Renal pelvis (tissue), 12 donors: ENCODE results near the gene HAPLN1. TPM values are rescaled to one million over a fixed set of nuclear protein-coding genes. Genes with fewer than 3 reads are reported as not detected.
"Not testable (repeated sequence)": the region's sequence is repeated elsewhere in the genome, so short reads cannot be mapped to it uniquely, and the experiment has no call there.

Experiments
- DNase-seq: peaks from one replicate; pipeline ENCODE4 v3.0.0-alpha.2; 2013
- long read RNA-seq, 16 experiments: transcript quantifications; one replicate each; lab custom pipeline, GENCODE V29; 2026
- polyA plus RNA-seq, 3 donors: library from polyadenylated mRNA; unstranded; fragments of 120-200 nt; gene quantifications; one replicate each; pipeline ENCODE4 v1.2.1, GENCODE V29; 2013; ENCODE audit not compliant: insufficient read length in 3 of 3

Gene HAPLN1
- polyA plus RNA-seq = 1 to 10 TPM; 4.5 to 8.8 (median 5.8) TPM
- long read RNA-seq, donor 1, full-length matches to known transcripts = 4 of 4 reads
- long read RNA-seq, donor 1, partial matches to known transcripts = 0 of 4 reads
- long read RNA-seq, donor 1, other reads (novel, unspliced or antisense) = 0 of 4 reads
- long read RNA-seq, donor 2, full-length matches to known transcripts = 4 of 4 reads
- long read RNA-seq, donor 2, partial matches to known transcripts = 0 of 4 reads
- long read RNA-seq, donor 2, other reads (novel, unspliced or antisense) = 0 of 4 reads
- long read RNA-seq, donor 3 = 0 reads
- long read RNA-seq, donor 4, full-length matches to known transcripts = 4 of 4 reads
- long read RNA-seq, donor 4, partial matches to known transcripts = 0 of 4 reads
- long read RNA-seq, donor 4, other reads (novel, unspliced or antisense) = 0 of 4 reads
- long read RNA-seq, donor 5, full-length matches to known transcripts = 2 of 2 reads
- long read RNA-seq, donor 5, partial matches to known transcripts = 0 of 2 reads
- long read RNA-seq, donor 5, other reads (novel, unspliced or antisense) = 0 of 2 reads
- long read RNA-seq, donor 6, full-length matches to known transcripts = 1 of 1 reads
- long read RNA-seq, donor 6, partial matches to known transcripts = 0 of 1 reads
- long read RNA-seq, donor 6, other reads (novel, unspliced or antisense) = 0 of 1 reads
- long read RNA-seq, donor 7, full-length matches to known transcripts = 2 of 2 reads
- long read RNA-seq, donor 7, partial matches to known transcripts = 0 of 2 reads
- long read RNA-seq, donor 7, other reads (novel, unspliced or antisense) = 0 of 2 reads
- long read RNA-seq, donor 8, full-length matches to known transcripts = 3 of 3 reads
- long read RNA-seq, donor 8, partial matches to known transcripts = 0 of 3 reads
- long read RNA-seq, donor 8, other reads (novel, unspliced or antisense) = 0 of 3 reads
- long read RNA-seq, donor 9, full-length matches to known transcripts = 2 of 2 reads
- long read RNA-seq, donor 9, partial matches to known transcripts = 0 of 2 reads
- long read RNA-seq, donor 9, other reads (novel, unspliced or antisense) = 0 of 2 reads
- long read RNA-seq, donor 10 = 0 reads
- long read RNA-seq, donor 11, full-length matches to known transcripts = 2 of 2 reads
- long read RNA-seq, donor 11, partial matches to known transcripts = 0 of 2 reads
- long read RNA-seq, donor 11, other reads (novel, unspliced or antisense) = 0 of 2 reads
- long read RNA-seq, donor 12, full-length matches to known transcripts = 2 of 2 reads
- long read RNA-seq, donor 12, partial matches to known transcripts = 0 of 2 reads
- long read RNA-seq, donor 12, other reads (novel, unspliced or antisense) = 0 of 2 reads
- long read RNA-seq, donor 13 = 0 reads
- long read RNA-seq, donor 14, full-length matches to known transcripts = 2 of 2 reads
- long read RNA-seq, donor 14, partial matches to known transcripts = 0 of 2 reads
- long read RNA-seq, donor 14, other reads (novel, unspliced or antisense) = 0 of 2 reads
- long read RNA-seq, donor 15, full-length matches to known transcripts = 3 of 3 reads
- long read RNA-seq, donor 15, partial matches to known transcripts = 0 of 3 reads
- long read RNA-seq, donor 15, other reads (novel, unspliced or antisense) = 0 of 3 reads
- long read RNA-seq, donor 16, full-length matches to known transcripts = 2 of 2 reads
- long read RNA-seq, donor 16, partial matches to known transcripts = 0 of 2 reads
- long read RNA-seq, donor 16, other reads (novel, unspliced or antisense) = 0 of 2 reads

DNA sequence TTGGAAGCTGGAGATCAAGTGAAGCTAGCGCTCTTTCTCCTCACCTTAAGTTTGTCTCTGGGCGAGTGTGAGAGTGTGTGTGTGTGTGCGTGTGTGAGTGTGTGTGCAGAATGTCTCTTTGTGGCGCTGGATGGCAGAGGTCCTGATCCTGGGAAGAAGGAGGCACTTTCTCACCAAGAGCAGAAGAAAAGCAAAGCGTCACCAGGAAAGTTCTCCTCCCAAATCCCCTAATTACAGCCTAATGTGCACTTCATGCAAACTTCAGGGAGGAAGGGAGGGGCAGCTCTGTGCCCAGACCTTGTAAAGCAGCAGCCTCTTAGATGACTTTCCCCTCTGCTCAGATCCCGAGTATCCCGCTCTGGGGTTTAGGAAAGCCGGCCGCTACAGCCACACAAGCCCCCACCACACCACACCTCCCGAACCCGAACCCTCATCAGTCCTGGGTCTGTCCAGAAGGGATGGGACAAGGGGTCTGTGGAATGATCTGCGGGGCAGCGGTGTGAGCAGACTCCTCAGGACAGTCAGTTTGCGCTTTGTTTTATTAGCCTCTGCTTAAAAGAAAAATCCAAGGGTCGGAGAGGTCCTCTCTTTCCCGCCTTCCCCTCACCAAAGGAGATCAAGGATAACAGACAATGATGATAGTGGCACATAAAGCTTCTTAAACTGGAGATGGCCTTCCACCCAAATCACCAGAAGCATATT lies at the start of gene HAPLN1:
HAPLN1 (minus strand) TSS at position 20 of the 702 bp plus-strand sequence. CDS start 47,332 bp downstream, outside the sequence.
- peak; percentile 15 for DNase-seq

DNA sequence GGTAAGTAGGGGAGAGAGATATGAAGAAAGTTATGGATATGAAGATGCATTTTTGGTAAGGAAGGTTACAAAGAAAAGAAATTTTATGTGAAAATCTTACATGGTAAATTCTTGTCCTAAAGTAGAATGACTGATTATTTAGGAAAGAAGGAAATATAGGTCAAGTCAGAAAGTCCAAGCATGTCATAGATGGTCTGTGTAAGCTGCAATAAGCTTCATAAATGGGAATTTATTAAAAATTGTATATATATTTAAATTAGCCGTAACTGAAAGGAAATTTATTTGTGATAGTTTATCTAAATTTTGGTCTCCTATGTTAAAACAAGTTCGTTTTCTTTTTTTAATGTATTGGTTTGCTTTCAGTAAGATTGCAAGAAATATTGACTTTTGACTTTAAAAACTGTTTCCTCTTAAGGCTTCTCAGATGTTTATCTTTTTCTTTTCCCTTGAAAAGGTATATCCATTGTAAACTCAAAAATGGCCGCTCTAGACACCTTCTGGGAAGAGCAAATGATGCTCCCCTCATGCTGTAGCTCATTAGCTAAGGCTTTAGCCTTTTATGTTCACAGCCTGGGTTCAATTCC lies 46.8 kb upstream of the HAPLN1 start:
- DNase-seq = no peak

DNA sequence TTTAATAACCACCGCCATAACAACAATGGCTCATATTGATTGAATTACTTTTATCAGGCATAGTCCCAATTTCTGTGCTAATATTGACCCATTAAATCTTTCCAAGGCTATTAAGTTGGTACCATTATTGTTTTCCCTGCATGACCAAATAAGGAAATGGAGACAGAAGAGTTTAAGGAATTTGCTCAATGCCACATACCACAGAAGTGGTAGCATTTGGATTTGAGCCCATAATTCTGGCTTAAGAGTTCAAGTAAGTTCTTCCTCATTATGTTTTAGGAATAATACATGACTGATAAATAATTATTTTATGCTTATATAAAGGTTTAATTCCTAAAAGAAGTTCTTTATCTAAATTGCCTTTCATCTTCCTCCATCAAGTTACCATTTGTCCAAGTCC lies 43.4 kb upstream of the HAPLN1 start:
- DNase-seq = no peak

DNA sequence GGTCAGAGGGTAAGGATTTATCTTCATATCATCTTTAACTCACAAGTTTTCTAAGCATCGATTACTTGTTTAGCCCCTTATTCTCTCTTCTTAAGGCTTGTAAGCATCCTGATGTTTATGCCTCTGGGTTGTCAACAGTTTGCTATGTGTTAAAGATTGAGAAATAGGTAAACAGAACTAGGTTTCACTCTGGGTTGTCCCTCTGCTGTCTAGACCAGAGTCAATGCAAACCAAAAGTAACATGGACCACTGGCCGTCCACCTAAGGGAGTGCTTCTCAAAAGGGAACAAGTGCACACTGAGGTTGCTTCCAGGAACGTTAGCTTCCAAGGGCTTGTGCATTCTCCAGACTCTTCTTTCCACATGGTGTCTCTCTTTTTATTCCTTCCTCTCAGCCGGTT lies 39.9 kb upstream of the HAPLN1 start:
- no peak for DNase-seq

DNA sequence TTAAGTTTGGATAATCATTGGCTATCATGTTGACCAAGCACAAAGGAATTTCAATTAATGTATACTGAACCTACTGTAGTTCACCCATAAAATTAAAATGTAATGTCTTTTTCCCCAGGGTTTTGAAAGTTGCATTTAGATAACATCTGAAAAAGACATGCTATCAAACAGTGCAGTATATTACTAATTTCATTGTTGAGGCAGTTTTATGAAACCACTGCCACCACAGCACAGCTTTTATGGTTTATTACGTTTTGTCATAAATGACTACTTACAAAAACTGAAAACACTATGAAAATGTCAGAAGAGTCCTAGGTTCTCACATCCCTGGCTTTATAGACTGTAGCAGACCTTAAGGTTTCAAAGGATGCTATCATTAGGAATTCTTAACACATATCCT lies 32.0 kb upstream of the HAPLN1 start:
- no peak for DNase-seq

DNA sequence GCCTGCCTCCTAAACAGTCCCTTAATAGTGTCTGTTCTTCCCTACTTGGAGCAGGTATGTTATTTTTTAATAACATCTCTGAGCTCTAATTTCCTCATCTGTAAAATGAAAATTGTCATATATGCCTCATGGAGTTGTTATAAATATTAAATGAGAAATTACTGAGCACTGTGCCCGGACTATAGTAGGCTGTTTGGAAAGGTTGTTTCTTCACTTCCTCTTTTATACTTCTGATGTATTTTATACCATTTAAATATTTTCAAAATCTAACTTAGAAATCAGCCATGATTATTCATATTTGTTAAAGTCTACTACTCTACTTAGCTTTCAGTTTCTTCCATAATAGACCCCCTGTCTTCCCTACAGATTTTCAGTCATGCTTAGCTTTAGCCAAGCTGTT lies 30.5 kb upstream of the HAPLN1 start:
- no peak for DNase-seq

DNA sequence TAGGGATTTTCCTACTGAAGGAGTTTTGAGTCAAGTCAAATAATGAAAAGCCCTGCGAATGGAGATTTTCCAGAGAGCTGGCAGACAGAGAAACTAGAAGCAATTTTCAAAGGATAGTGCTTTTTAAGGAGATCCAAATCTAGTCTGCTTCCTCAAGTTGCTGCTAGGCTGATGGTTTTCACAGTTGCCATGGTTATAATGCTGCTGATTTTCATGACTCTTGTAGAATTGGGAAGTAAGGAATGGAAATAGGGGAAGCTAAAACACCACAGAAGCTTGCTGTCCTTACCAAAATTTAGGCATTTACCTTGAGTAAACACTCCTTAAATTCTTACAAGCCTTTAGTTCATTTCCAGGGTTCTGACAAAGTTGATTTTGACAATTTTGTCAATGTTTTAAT lies 30.1 kb upstream of the HAPLN1 start:
- DNase-seq = no peak

DNA sequence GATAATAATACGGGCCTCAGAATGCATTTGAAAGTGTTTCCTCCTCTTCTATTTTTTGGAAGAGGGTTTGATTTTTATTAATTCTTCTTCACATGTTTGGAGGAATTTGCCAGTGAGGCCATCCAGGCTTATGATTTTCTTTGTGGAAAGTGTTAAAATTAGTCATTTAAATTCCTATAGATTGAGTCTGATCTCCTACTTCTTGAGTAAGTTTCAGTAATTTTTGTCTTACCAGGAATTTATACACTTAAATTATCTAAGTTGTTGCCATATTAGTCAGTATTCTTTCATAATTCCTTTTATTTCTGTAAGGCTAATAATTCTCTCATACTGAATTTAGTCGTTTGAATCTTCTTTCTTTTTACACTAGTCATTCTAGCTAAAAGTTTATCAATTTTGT lies 25.2 kb upstream of the HAPLN1 start:
- DNase-seq = no peak

DNA sequence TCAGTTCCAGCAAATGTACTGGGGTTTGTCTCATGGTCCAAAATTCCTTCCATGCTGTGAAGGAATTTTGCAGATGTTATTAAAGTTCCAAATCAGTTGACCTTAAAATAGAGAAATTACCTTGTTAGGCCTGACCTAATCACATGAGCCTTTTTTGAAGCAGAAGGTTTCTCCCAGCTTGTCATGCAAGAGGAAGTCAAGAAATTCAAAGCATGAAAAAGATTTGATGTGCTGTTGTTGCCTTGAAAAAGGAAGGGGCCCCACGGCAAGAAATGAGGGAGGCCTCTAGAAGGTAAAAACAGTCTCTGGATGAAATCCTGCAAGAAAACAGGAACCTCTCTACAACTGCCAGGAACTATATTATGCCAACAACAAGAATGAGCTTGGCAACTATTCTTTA lies 24.2 kb upstream of the HAPLN1 start:
- no peak for DNase-seq

DNA sequence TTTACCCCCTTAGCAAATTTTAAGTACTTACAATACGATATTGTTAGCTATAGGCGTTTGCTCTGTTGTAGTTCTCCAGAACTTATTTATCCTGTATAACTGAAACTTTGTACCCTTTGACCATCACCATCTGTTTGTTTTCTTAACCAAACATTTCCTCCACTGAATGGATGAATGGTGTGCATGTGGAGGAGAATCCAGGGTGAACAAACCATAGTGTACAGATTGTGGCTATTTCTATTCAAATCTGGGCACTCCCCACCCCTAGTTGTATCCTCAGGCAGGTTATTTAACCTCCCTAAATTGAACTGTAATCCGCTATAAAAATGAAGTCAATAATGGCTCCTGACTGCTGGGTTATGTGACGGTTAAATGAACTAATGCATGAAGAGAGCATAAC lies 21.4 kb upstream of the HAPLN1 start:
- DNase-seq = no peak

DNA sequence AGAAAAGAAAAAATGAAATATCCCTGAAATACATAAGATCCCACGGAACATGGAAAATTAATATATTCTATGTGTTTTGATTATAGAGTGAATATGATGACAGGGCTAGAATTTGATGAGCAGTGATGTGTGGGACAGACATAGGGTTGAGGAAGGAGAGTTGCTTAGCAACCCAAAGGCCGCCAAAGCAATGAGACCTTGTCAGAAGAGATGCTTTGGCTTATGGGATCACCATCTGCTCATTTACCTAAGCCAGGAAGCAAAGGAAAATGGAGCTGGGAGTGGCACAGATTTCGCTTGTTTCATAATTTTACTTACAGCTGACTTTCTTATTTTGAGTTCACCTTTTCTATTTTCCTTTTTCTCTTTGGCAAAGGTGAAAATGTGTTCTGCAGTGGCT lies 20.9 kb upstream of the HAPLN1 start:
- no peak for DNase-seq

DNA sequence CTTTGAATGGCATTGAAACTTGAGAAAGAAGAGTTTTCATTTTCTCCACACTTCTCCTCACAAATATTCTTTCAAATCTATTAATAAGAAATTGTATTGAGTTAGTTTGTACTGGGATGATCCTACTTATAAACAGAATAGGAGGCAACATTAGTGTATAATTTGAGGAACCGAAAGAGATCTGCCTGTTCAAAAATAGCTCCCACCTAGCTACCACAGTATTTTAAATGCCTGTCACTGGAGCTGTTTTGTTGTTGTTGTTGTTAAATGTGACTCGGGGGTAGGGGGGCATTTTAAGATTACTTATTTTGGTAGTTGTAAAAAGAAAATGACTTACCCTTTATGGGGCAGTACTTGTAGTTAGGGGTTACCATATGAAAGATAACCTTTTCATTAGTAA lies 20.1 kb upstream of the HAPLN1 start:
- DNase-seq = no peak

DNA sequence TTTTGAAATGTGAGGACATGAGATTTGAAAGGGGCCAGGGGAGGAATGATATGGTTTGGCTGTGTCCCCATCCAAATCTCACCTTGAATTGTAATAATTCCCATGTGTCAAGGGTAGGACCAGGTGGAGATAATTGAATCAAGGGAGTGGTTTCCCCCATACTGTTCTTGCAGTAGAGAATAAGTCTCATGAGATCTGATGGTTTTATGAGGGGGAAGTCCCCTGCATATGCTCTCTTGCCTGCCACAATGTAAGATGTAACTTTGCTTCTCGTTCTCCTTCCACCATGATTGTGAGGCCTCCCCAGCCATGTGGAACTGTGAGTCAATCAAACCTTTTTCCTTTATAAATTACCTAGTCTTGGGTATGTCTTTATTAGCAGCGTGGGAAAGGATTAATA lies 15.5 kb upstream of the HAPLN1 start:
- DNase-seq = not testable (repeated sequence)

DNA sequence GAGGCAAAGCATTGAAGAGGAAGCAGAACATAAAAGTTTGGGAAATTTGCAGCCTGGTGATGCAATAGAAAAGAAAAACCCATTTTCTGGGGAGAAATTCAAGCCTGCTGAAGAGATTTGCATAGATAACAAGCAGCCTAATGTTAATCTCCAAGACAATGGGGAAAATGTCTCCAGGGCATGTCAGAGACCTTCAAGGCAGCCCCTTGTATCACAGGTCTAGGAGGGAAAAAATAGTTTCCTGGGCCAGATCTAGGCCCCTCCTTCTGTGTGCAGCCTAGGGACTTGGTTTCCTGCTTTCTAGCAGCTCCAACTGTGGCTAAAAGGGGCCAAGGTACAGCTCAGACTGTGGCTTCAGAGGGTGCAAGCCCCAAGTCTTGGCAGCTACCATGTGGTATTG lies 14.4 kb upstream of the HAPLN1 start:
- not testable (repeated sequence) for DNase-seq

DNA sequence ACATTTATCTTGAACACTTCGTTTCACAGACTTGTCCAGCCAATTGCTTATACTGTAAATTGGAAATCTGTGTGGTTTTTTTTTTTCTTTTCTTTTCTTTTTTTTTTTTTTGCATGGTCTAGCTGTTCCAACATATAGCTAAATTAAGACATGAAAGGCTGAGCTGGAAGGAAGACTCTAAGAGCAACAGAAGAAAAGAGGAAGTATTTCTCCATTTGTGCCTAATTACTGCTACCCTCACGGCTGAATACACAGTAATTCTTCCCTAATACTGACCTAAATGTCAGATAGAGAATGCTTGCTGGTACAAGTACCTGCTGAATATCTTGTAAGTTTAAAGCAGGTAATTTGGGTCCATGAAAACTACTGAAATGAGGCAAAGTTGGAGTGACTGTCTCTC lies 11.0 kb upstream of the HAPLN1 start:
- no peak for DNase-seq

DNA sequence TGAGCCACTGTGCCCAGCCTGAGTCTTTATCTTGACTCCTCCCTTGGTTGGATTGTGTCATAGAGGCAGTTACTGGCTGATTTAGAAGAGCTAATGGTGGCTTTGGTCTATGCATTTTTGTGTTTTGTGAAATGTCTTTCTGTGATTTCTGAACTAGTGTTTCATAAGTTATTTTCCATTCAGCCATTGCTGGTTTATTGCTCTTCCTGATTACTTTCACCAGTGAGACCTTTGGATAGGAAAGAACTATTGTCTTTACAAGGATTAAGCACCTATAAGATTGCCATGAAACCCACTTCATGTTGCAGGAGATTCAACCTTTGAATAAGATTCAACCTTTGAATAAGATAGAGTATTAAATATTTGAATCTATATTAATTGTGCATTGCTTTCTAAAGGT lies 8.7 kb upstream of the HAPLN1 start:
- no peak for DNase-seq

DNA sequence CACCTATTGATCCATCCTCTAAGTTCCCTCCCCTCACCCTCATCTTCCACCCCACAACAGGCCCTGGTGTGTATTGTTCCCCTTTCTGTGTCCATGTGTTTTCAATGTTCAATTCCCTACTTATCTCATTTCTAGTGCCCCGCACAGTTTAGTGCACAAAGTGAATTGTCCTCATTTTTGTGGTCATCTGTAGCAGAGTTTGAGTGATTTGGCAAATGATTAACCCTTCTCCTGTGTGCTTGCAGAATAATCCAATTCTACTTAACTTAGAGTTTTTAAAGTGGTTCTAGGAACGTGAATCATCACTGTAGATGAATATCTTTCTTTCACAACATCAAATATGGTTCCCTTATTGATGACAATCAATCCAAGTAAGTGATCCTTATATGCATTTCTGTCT lies 6.3 kb upstream of the HAPLN1 start:
- DNase-seq = no peak

DNA sequence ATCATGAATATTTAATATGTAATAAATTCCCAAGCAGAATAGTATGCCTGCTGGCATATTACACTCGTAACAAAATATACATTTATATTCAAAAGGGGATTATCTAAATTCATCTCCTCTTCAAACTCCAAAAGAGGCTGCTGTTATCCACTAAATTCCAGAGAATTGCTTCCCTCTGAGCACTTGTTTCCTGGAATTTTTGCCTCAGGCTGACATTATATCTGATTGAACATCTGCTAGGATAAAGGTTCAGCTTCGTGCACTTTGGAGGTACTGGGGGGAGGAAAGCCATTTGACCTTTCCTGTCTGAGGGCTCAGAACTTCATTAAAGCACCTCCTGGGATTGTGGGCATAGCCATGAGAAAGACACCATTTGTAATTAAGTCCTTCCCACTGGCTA lies 4.3 kb upstream of the HAPLN1 start:
- DNase-seq = no peak

DNA sequence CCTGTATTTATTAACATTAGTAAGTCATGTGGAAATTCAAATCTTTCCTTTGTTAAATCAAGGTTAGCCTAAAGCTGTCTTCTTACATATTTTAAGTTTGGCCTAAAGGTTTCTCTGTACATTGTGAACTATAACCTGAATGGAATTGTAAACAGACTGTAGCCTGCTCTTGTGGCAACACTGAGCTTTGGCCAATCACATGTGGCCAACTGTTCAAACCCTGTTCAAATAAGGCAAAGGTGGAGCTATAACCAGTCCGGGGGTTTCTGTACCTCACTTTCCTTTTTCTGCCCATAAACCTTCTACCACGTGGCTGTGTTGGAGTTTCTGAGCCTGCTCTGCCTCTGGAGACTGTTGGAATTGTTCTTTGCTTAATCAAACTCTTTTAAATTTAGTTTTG lies 3.3 kb upstream of the HAPLN1 start:
- DNase-seq = no peak

DNA sequence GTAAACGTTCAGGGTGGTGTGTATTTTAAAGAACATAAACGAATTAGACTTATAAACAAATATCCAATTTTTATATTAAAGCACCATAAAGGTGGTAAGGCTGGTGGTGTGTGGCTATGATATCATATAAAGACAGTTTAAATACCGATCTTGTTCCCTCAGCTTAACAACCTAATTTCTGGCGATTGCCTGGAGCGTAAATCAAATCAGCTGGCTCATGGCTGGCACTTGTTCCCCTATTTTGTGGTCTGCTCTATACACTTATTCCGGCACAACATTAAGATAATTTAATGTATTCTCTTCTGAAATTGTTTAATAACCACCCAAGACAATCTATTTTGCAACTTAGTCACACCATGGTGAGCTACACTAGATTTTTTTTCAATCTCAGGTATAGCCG lies 2.4 kb upstream of the HAPLN1 start:
- no peak for DNase-seq
